Cerebellar cortex (tissue), 1 donor: Measurements from ENCODE around the gene UNC5C.

ENCODE experiments used
- DNase-seq: peaks from one replicate; pipeline ENCODE4 v3.0.0-alpha.2; 2015; ENCODE audit warnings: low spot score

The UNC5C gene

GRCh38 chr4:95124906-95125504 lies 423.8 kb downstream of the UNC5C start:
- DNase-seq: peak; percentile 48

DNA sequence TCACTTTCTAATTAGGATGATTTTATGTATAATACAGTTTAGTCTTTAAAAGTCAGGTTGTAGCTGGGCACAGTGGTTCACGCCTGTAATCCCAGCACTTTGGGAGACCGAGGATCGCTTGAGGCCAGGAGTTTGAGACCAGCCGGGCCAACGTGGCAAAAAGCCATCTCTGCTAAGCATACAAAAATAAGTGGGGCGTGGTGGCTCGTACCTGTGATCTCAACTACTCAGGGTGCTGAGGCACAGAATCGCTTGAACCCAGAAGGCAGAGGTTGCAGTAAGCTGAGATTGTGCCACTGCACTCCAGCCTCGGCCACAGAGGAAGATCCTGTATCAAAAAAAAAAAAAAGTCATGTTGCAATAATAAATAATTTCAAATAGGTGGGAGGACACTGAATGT lies 426.8 kb downstream of the UNC5C start:
- DNase-seq: no peak

DNA sequence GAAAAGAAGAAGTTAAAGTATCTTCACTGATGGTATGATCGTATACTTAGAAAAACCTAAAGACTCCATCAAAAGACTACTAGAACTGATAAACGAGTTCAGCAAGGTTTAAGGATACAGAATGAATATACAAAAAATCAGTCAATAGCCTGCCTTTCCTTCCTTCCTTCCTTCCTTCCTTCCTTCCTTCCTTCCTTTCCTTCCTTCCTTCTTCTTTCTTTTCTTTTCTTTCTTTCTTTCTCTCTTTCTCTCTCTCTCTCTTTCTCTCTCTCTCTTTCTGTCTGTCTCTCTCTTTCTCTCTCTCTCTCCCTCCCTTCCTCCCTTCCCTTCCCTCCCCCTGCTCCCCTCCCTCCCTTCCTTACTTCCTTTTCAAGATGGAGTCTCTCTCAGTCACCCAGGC lies 428.3 kb downstream of the UNC5C start:
- no peak for DNase-seq

DNA sequence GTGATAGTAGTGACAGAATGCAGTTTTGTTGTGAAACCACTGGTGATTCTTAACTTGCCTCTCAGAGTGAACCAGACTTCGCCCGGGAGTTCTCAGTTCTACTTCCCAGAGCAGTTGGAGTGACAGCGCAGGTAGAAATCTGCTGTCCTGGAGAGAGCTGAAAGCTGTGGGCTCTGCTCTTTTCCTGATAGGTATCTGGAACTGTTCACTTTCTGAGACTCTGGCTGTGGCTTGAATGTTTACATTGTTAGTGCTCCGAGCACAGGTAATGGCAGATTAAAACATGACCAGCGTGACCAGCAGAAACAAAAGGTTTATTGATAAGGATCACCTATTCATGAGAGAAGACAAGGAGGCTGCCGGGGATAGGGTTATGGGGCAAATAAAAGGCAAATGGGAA lies 430.3 kb downstream of the UNC5C start:
- DNase-seq: no peak

- DNase-seq: no peak
Observed at GRCh38 chr4:95114521-95114920, 434.3 kb downstream of the UNC5C start.
